Coronary artery (tissue), 2 donors: Measurements from ENCODE around the gene PDS5B.
"Not testable (repeated sequence)": the region's sequence is repeated elsewhere in the genome, so short reads cannot be mapped to it uniquely, and the experiment has no call there.

ENCODE experiments used
- DNase-seq: peaks from one replicate; pipeline ENCODE4 v3.0.0-alpha.2; 2017; ENCODE audit warnings: low spot score
- H3K27ac ChIP-seq, 2 donors: fragments of 200-600 bp; sonication (generic); one replicate each; pipeline ENCODE4 v1.5.1; 2016 to 2019
- H3K4me3 ChIP-seq: fragments of 200-600 bp; sonication (generic); 2 replicates; pipeline ENCODE4 v1.5.1; 2016; ENCODE audit warnings: mild to moderate bottlenecking, moderate library complexity
- CTCF ChIP-seq: fragments of 200-600 bp; sonication (generic); IDR thresholded peaks from one replicate; pipeline ENCODE4 v1.5.1; 2019; ENCODE audit warnings: antibody characterized with exemption

PDS5B gene

GRCh38 chr13:32545083-32545482, 41.2 kb upstream of the PDS5B start:
- no peak for TF ChIP-seq CTCF
- no peak for DNase-seq
- Histone ChIP-seq H3K4me3 (no peak overlapping the region), H3K27ac (no peak overlapping the region)

- TF ChIP-seq CTCF, result no peak
- H3K4me3 ChIP-seq, result no peak overlapping the region
- H3K27ac ChIP-seq, result no peak overlapping the region
- no peak for DNase-seq
These were observed 37.4 kb upstream of the PDS5B start for GRCh38 chr13:32548837-32549236.

- Histone ChIP-seq H3K27ac (no peak overlapping the region), H3K4me3 (no peak overlapping the region)
- DNase-seq, result no peak
- TF ChIP-seq CTCF, result no peak
These were observed 36.5 kb upstream of the PDS5B start for GRCh38 chr13:32549788-32550187.

- TF ChIP-seq CTCF, result no peak
- DNase-seq, result no peak
- H3K4me3 ChIP-seq, result no peak overlapping the region
- no peak overlapping the region for H3K27ac ChIP-seq
These were observed 32.5 kb upstream of the PDS5B start for GRCh38 chr13:32553720-32554119.

GRCh38 chr13:32555613-32556012, 30.6 kb upstream of the PDS5B start:
- DNase-seq, result no peak
- Histone ChIP-seq H3K4me3 (no peak overlapping the region), H3K27ac (no peak overlapping the region)
- no peak for TF ChIP-seq CTCF

- not testable (repeated sequence) for H3K4me3 ChIP-seq, H3K27ac ChIP-seq, DNase-seq
These were observed 25.4 kb upstream of the PDS5B start for GRCh38 chr13:32560842-32561241.

- not testable (repeated sequence) for H3K4me3 ChIP-seq, DNase-seq, H3K27ac ChIP-seq
These were observed 10.6 kb upstream of the PDS5B start for GRCh38 chr13:32575687-32576086.

- Histone ChIP-seq H3K27ac (no peak overlapping the region), H3K4me3 (no peak overlapping the region)
- no peak for DNase-seq
- no peak for TF ChIP-seq CTCF
These were observed 9.2 kb upstream of the PDS5B start for GRCh38 chr13:32577032-32577431.
